HEK293 (cell line): Measurements from ENCODE around the gene PRTFDC1.

Experiments used
- GLIS1 ChIP-seq: fragments of 450-650 bp; formaldehyde crosslinking; IDR thresholded peaks from 2 replicates; pipeline ENCODE4 v1.5.1; 2016; ENCODE audit warnings: missing biosample characterization, missing genetic modification characterization
- KLF9 ChIP-seq: fragments of 450-650 bp; formaldehyde crosslinking; IDR thresholded peaks from 2 replicates; pipeline ENCODE4 v1.5.1; 2016; ENCODE audit warnings: missing biosample characterization, missing genetic modification characterization, low read depth
- MYNN ChIP-seq: fragments of 450-650 bp; formaldehyde crosslinking; IDR thresholded peaks from 2 replicates; pipeline ENCODE4 v1.5.1; 2016; ENCODE audit warnings: missing biosample characterization, missing genetic modification characterization, borderline replicate concordance
- MZF1 ChIP-seq: fragments of 450-650 bp; formaldehyde crosslinking; IDR thresholded peaks from 2 replicates; pipeline ENCODE4 v1.5.1; 2017; ENCODE audit warnings: missing biosample characterization, missing genetic modification characterization, borderline replicate concordance
- YY1 ChIP-seq: fragments of 450-650 bp; formaldehyde crosslinking; IDR thresholded peaks from 2 replicates; pipeline ENCODE4 v1.5.1; 2018; ENCODE audit warnings: missing biosample characterization, missing genetic modification characterization
- ZNF184 ChIP-seq: fragments of 450-650 bp; IDR thresholded peaks from 2 replicates; pipeline ENCODE4 v1.5.1; 2018; ENCODE audit warnings: missing biosample characterization, mild to moderate bottlenecking, missing genetic modification characterization
- ZNF354C ChIP-seq: fragments of 450-650 bp; formaldehyde crosslinking; IDR thresholded peaks from 2 replicates; pipeline ENCODE4 v1.5.1; 2016; ENCODE audit warnings: missing biosample characterization, missing genetic modification characterization, low read depth, borderline replicate concordance
- ZNF792 ChIP-seq: fragments of 450-650 bp; formaldehyde crosslinking; IDR thresholded peaks from 2 replicates; pipeline ENCODE4 v1.5.1; 2016; ENCODE audit warnings: missing biosample characterization, missing genetic modification characterization
- TF ChIP-seq, protein P1 (sequence below): fragments of 450-650 bp; formaldehyde crosslinking; IDR thresholded peaks from 2 replicates; pipeline ENCODE4 v1.5.1; 2016; ENCODE audit warnings: missing biosample characterization, missing genetic modification characterization
- TF ChIP-seq, protein P2 (sequence below): fragments of 450-650 bp; formaldehyde crosslinking; IDR thresholded peaks from 2 replicates; pipeline ENCODE4; 2016; ENCODE audit warnings: missing biosample characterization, missing genetic modification characterization
- TF ChIP-seq, protein P3 (sequence below): fragments of 450-650 bp; formaldehyde crosslinking; IDR thresholded peaks from 2 replicates; pipeline ENCODE4 v1.5.1; 2016; ENCODE audit warnings: missing biosample characterization, missing genetic modification characterization, low read depth

DNA sequence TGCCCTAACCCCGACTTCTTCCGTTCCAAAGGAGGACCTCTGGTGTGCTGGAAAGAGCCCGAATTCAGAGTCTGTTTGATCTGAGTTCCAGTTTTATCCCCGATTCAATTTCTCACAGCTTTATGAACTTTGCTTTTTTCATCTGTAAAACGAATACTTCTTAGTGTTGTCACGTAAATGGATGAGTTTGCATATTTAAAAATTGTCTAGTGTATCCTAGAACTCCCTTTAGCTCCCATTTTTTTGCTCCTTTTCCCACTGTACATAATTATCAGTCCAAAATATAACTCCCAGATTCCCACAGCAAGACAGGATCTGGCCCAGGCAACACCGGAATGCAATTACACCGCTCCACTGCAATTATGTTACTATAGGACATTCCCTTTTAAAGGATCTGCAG, 148.0 kb downstream of the PRTFDC1 start:
- TF ChIP-seq GLIS1 (tag by site-specific recombination) (no peak), MYNN (tag by site-specific recombination) (no peak), YY1 (tag by site-specific recombination) (no peak), MZF1 (no peak), ZNF792 (no peak), ZNF354C (tag by site-specific recombination) (no peak), KLF9 (tag by site-specific recombination) (no peak), ZNF184 (tag by site-specific recombination) (no peak)
- TF ChIP-seq, protein P1, sequence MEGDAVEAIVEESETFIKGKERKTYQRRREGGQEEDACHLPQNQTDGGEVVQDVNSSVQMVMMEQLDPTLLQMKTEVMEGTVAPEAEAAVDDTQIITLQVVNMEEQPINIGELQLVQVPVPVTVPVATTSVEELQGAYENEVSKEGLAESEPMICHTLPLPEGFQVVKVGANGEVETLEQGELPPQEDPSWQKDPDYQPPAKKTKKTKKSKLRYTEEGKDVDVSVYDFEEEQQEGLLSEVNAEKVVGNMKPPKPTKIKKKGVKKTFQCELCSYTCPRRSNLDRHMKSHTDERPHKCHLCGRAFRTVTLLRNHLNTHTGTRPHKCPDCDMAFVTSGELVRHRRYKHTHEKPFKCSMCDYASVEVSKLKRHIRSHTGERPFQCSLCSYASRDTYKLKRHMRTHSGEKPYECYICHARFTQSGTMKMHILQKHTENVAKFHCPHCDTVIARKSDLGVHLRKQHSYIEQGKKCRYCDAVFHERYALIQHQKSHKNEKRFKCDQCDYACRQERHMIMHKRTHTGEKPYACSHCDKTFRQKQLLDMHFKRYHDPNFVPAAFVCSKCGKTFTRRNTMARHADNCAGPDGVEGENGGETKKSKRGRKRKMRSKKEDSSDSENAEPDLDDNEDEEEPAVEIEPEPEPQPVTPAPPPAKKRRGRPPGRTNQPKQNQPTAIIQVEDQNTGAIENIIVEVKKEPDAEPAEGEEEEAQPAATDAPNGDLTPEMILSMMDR = no peak
- TF ChIP-seq, protein P2, sequence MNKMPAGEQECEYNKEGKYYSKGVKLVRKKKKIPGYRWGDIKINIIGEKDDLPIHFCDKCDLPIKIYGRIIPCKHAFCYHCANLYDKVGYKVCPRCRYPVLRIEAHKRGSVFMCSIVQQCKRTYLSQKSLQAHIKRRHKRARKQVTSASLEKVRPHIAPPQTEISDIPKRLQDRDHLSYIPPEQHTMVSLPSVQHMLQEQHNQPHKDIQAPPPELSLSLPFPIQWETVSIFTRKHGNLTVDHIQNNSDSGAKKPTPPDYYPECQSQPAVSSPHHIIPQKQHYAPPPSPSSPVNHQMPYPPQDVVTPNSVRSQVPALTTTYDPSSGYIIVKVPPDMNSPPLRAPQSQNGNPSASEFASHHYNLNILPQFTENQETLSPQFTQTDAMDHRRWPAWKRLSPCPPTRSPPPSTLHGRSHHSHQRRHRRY (tag by site-specific recombination) = no peak
- TF ChIP-seq, protein P3, sequence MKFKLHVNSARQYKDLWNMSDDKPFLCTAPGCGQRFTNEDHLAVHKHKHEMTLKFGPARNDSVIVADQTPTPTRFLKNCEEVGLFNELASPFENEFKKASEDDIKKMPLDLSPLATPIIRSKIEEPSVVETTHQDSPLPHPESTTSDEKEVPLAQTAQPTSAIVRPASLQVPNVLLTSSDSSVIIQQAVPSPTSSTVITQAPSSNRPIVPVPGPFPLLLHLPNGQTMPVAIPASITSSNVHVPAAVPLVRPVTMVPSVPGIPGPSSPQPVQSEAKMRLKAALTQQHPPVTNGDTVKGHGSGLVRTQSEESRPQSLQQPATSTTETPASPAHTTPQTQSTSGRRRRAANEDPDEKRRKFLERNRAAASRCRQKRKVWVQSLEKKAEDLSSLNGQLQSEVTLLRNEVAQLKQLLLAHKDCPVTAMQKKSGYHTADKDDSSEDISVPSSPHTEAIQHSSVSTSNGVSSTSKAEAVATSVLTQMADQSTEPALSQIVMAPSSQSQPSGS = no peak
